ENCODE data around the gene XPNPEP1.

XPNPEP1 gene

GRCh38 chr10:109892117-109892516 is 31.2 kb downstream of the XPNPEP1 start:
- DNase-seq: no peak

GRCh38 chr10:109891105-109891504 is 32.2 kb downstream of the XPNPEP1 start:
- DNase-seq: no peak

GRCh38 chr10:109889867-109890266 is 33.4 kb downstream of the XPNPEP1 start:
- DNase-seq: peak; percentile 33 to 76

- no peak for DNase-seq
Measured at GRCh38 chr10:109887776-109888175, 35.5 kb downstream of the XPNPEP1 start.

GRCh38 chr10:109887243-109887642 is 36.1 kb downstream of the XPNPEP1 start:
- DNase-seq: no peak

GRCh38 chr10:109886781-109887140 is 36.5 kb downstream of the XPNPEP1 start:
- peak in 1 of 2 donors; percentile 37 for DNase-seq

GRCh38 chr10:109886037-109886780 is 37.1 kb downstream of the XPNPEP1 start:
- no peak for DNase-seq

- peak; percentile 64 to 82 for DNase-seq
Measured at GRCh38 chr10:109883859-109884771, 39.2 kb downstream of the XPNPEP1 start.

GRCh38 chr10:109882251-109883057 is 40.9 kb downstream of the XPNPEP1 start:
- DNase-seq: no peak

- DNase-seq: no peak
Measured at GRCh38 chr10:109881769-109882057, 41.6 kb downstream of the XPNPEP1 start.

- no peak for DNase-seq
Measured at GRCh38 chr10:109880886-109881768, 42.2 kb downstream of the XPNPEP1 start.

GRCh38 chr10:109877546-109877945 is 45.8 kb downstream of the XPNPEP1 start:
- no peak for DNase-seq

- DNase-seq: no peak
Measured at GRCh38 chr10:109875828-109876821, 47.2 kb downstream of the XPNPEP1 start.

- DNase-seq: no peak
Measured at GRCh38 chr10:109875151-109875568, 48.2 kb downstream of the XPNPEP1 start.

GRCh38 chr10:109871476-109871875 is 51.8 kb downstream of the XPNPEP1 start:
- no peak for DNase-seq

GRCh38 chr10:109866995-109867635 is 56.2 kb downstream of the XPNPEP1 start:
- peak in 1 of 2 donors; percentile 18 for DNase-seq

GRCh38 chr10:109866168-109866994 is 56.9 kb downstream of the XPNPEP1 start:
- DNase-seq: no peak

GRCh38 chr10:109863775-109864174 is 59.5 kb downstream of the XPNPEP1 start:
- no peak for DNase-seq

- no peak for DNase-seq
Measured at GRCh38 chr10:109862738-109863137, 60.6 kb downstream of the XPNPEP1 start.

Data from inflammatory macrophage treated with lipopolysaccharide for 1 hour (primary cell).